Esophagus muscularis mucosa (tissue), 4 donors: ENCODE measurements around the gene TRIM67. TPM values are rescaled to one million over a fixed set of nuclear protein-coding genes. Genes with fewer than 3 reads are reported as not detected.
A peak's percentile ranks its signal among the peaks of the same experiment; 100 is the strongest.

ENCODE experiments used
- DNase-seq: peaks from one replicate; pipeline ENCODE4 v3.0.0-alpha.2; 2017; ENCODE audit errors: extremely low spot score
- H3K27ac ChIP-seq, 4 donors: fragments of 200-600 bp; sonication (generic); replicated peaks in 1 of 4; 1 replicate in 3 of 4; 2 replicates in 1 of 4; pipeline ENCODE4 v1.5.1; 2016 to 2019; ENCODE audit warnings: mild to moderate bottlenecking in 1 of 4
- H3K27me3 ChIP-seq, 4 donors: fragments of 200-600 bp; sonication (generic); one replicate each; pipeline versions ENCODE4 v1.5.1 to v1.6.0; 2016 to 2019
- H3K36me3 ChIP-seq, 4 donors: fragments of 200-600 bp; sonication (generic); one replicate each; pipeline ENCODE4 v1.5.1; 2016 to 2019
- H3K4me1 ChIP-seq, 4 donors: fragments of 200-600 bp; sonication (generic); one replicate each; pipeline ENCODE4 v1.5.1; 2016 to 2019
- H3K4me3 ChIP-seq, 4 donors: fragments of 200-600 bp; sonication (generic); 1 replicate in 2 of 4; 2 replicates in 2 of 4; pipeline ENCODE4 v1.5.1; 2016 to 2019; ENCODE audit warnings: mild to moderate bottlenecking in 4 of 4, moderate library complexity in 1 of 4
- H3K9me3 ChIP-seq, 4 donors: fragments of 200-600 bp; sonication (generic); 1 replicate in 3 of 4; 2 replicates in 1 of 4; pipeline ENCODE4 v1.5.1; 2016 to 2019
- CTCF ChIP-seq, 3 experiments: fragments of 200-600 bp in 2 of 3; fragments of 450-650 bp in 1 of 3; sonication (generic) in 2 of 3; IDR thresholded peaks; one replicate each; pipeline ENCODE4 v1.5.1; 2017 to 2019; ENCODE audit warnings: antibody characterized with exemption in 3 of 3, mild to moderate bottlenecking in 2 of 3, moderate library complexity in 1 of 3
- EP300 ChIP-seq: sonication (generic); formaldehyde crosslinking; IDR thresholded peaks from one replicate; pipeline ENCODE4 v1.6.1; 2017; ENCODE audit warnings: antibody characterized with exemption
- POLR2A ChIP-seq: fragments of 450-650 bp; IDR thresholded peaks from one replicate; pipeline ENCODE4 v1.6.1; 2017; ENCODE audit warnings: antibody characterized with exemption, moderate library complexity, mild to moderate bottlenecking, low read depth
- POLR2AphosphoS5 ChIP-seq, 2 donors: sonication (generic); formaldehyde crosslinking; IDR thresholded peaks; one replicate each; pipeline ENCODE4 v1.6.1; 2017; ENCODE audit warnings: antibody characterized with exemption in 2 of 2
- WGBS: methylation state at CpG from one replicate; pipeline ENCODE4 v1.1.5; 2018; 5-methylcytosine and 5-hydroxymethylcytosine counted together
- intact Hi-C: fragments of 100-400 bp; cut with DNase I; formaldehyde crosslinking; loops from one replicate; pipeline ENCODE4 v1.15.1; 2023
- total RNA-seq, 4 donors: library from RNA; depleted of rRNA; stranded (reverse); fragments of >200 nt; gene quantifications; one replicate each; pipeline versions ENCODE4 v1.1.0 to v1.2.1, GENCODE V29; 2016

The TRIM67 gene
- total RNA-seq, 4 donors from 2014 or later, result under 0.01 to 0.42 (median 0.13) TPM; not detected in 1

GRCh38 chr1:231236208-231236591 lies 74.3 kb downstream of the TRIM67 start:
- 63% methylated on average over 4 of the region's 4 CpGs for WGBS
- H3K4me3 ChIP-seq, result no peak overlapping the region
- peaks cover 0 to 44% (median 28%) of the 10 kb centered on the region in 4 donors for H3K36me3 ChIP-seq
- intact Hi-C loops, result loop anchor here (10.0 kb wide), 1 partner anchor 289 kb away; the partner anchor contains the start of gene TSNAX
- TF ChIP-seq CTCF (IDR thresholded peaks at IDR 0.05) (no peak), EP300 (no peak), POLR2A (no peak), POLR2AphosphoS5 (IDR thresholded peaks at IDR 0.05) (no peak)
- no peaks in the 10 kb centered on the region for H3K9me3 ChIP-seq
- H3K27me3 ChIP-seq, result no peaks in the 10 kb centered on the region
- no peak overlapping the region for H3K27ac ChIP-seq
- no peak for DNase-seq
- H3K4me1 ChIP-seq, result peaks cover 11 to 31% (median 22%) of the 10 kb centered on the region in 4 donors

GRCh38 chr1:231236938-231237337 lies 75.1 kb downstream of the TRIM67 start:
- no peak for DNase-seq
- no peaks in the 10 kb centered on the region for H3K9me3 ChIP-seq
- H3K36me3 ChIP-seq, result peaks cover 0 to 38% (median 28%) of the 10 kb centered on the region in 4 donors
- H3K4me1 ChIP-seq, result peaks cover 11 to 35% (median 23%) of the 10 kb centered on the region in 4 donors
- WGBS, result 96% methylated on average over 9 of the region's 9 CpGs
- no peak overlapping the region for H3K4me3 ChIP-seq
- intact Hi-C loops, result loop anchor here (10.0 kb wide), 1 partner anchor 288 kb away; the partner anchor contains the start of gene TSNAX
- TF ChIP-seq EP300, result no peak
- no peak for TF ChIP-seq POLR2AphosphoS5 (IDR thresholded peaks at IDR 0.05)
- TF ChIP-seq CTCF (IDR thresholded peaks at IDR 0.05), result no peak
- TF ChIP-seq POLR2A, result no peak
- no peak overlapping the region for H3K27ac ChIP-seq
- no peaks in the 10 kb centered on the region for H3K27me3 ChIP-seq

- Histone ChIP-seq H3K27me3 (no peaks in the 10 kb centered on the region), H3K4me3 (no peak overlapping the region), H3K36me3 (peaks cover 0 to 29% (median 25%) of the 10 kb centered on the region in 4 donors), H3K4me1 (peaks cover 24 to 48% (median 37%) of the 10 kb centered on the region in 4 donors), H3K27ac (no peak overlapping the region), H3K9me3 (no peaks in the 10 kb centered on the region)
- TF ChIP-seq CTCF (IDR thresholded peaks at IDR 0.05) (no peak), POLR2AphosphoS5 (IDR thresholded peaks at IDR 0.05) (no peak), EP300 (no peak), POLR2A (no peak)
- DNase-seq, result no peak
- intact Hi-C loops, result loop anchor here (10.0 kb wide), 1 partner anchor 287 kb away; the partner anchor contains the start of gene TSNAX
- 100% methylated on average over 1 of the region's 1 CpG for WGBS
Measured at GRCh38 chr1:231238298-231238697, 76.4 kb downstream of the TRIM67 start.

- no peaks in the 10 kb centered on the region for H3K9me3 ChIP-seq
- TF ChIP-seq POLR2AphosphoS5 (IDR thresholded peaks at IDR 0.05) (no peak), POLR2A (no peak), CTCF (IDR thresholded peaks at IDR 0.05) (no peak), EP300 (no peak)
- no peak for DNase-seq
- no peaks in the 10 kb centered on the region for H3K27me3 ChIP-seq
- WGBS, result 2% methylated on average over 13 of the region's 13 CpGs
- intact Hi-C loops, result loop anchor here (5.0 kb wide), 1 partner anchor 97 kb away; the partner anchor contains the start of genes EXOC8 and SPRTN
- H3K4me3 ChIP-seq, result peak overlapping the region; percentile 63 to 85 (median 72)
- peaks cover 0 to 27% (median 22%) of the 10 kb centered on the region in 4 donors for H3K36me3 ChIP-seq
- H3K4me1 ChIP-seq, result peaks cover 30 to 68% (median 49%) of the 10 kb centered on the region in 4 donors
- peak overlapping the region; percentile 79 to 86 (median 83) for H3K27ac ChIP-seq
Measured at GRCh38 chr1:231240531-231240882, 78.6 kb downstream of the TRIM67 start.
